HG03280 (cell line): ENCODE measurements around the gene RAB10.
"Not testable (repeated sequence)": the region's sequence is repeated elsewhere in the genome, so short reads cannot be mapped to it uniquely, and the experiment has no call there.

ENCODE experiments used
- ATAC-seq: cut with Tn5 transposase; IDR thresholded peaks from one replicate; pipeline ENCODE4 v1.9.1; 2021; ENCODE audit warnings: mild to moderate bottlenecking, moderate library complexity; ENCODE audit not compliant: unreplicated experiment

RAB10 gene

DNA sequence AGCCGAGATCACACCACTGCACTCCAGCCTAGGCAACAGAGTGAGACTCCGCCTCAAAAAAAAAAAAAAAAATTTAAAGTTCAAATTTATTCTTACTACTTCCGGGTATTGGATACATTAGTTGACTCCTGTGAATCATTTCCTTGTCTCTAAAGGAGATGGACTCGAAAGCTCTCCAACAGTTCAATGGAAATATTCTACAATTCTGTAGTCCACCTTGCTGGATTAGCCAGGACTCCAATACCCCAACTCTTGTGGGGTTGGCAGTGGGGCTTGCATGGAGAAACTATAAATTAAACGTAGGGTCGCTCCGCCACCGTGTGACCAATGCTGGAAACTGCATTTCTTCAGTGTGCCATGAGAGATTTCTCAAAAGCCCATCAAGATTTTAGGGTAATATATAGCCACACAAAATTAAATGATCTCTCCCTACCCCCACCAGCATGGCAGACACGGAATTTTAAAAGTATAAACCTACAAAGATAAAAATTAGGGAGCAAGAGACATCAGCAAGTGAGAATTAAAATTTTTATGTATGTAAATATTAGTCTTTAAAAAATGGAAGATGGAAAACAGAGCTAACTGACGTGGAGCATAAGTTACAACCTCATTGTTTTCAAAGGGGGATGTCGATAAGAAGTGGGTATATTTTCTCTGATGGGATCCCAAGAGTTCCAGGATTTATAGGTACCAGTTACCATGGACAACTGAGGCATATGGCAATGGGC, 111.2 kb downstream of the RAB10 start:
- no peak for ATAC-seq

DNA sequence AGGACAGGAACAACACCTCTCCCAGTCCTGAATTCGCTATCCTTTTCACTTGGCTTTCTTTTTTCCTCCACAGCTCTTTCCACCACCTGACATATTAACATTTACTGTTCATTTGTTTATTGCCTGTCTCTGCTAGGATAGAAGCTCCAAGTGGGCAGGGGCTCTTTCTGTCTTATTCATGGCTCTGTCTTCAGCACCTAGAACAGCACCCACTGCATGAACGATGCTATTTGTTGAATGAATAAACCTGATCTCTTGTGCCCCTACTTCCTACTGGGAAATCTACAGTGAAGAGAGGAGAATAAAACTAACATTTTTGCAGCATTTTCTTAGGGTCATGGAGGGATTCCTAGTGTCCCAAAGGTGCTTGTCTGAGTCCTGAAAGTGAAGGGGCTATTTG, 114.6 kb downstream of the RAB10 start:
- no peak for ATAC-seq

DNA sequence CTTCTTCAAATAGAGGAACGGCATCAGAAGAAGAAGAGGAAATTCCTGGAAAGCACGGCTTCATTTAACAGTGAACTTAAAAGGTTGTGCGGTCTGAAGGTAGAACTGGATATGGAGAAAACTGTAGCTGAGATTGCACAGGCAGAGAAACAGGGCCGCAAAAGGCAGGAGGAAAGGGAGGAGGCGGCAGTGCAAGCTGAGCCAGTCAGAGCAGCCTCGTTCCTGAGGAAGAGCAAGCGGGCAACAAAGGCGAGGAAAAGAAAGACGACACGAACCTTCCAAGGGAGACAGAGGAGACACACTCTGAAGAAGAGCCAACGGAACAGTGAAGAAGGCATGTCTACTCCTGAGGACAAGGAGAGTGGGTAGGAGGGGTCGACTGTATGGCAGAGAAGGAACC, 116.4 kb downstream of the RAB10 start:
- ATAC-seq, result no peak

DNA sequence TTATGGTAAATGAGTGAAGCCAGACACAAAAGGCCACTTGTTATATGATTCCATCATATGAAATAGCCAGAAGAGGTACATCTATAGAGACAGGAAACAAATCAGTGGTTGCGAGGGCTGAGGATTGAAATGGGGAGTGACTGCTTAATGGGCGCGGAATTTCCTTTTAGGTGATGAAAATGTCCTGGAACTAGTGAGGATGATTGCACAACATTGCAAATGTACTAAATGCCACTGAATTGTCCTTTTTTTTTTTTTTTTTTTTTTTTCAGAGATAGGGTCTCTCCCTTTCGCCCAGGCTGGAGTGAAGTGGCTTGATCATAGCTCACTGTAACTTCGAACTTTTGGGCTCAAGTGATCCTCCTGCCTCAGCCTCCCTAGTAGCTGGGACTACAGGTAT, 123.7 kb downstream of the RAB10 start:
- ATAC-seq, result no peak

DNA sequence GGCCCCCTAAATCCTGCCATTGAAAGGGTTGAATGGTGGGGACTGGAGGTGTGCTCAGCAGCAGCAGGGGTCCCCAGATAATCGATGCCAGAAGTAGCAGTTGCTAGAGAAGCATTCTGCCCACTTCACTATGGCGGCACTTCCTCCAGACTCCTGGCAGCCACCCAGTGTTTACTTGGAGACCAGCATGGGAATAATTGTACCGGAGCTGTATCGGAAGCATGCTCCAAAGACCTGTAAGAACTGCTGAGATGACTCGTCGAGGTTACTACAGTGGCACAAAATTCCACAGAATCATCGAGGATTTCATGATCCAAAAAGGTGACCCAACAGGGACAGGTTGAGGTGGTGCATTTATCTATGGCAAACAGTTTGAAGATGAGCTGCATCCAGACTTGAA, 128.0 kb downstream of the RAB10 start:
- no peak for ATAC-seq

DNA sequence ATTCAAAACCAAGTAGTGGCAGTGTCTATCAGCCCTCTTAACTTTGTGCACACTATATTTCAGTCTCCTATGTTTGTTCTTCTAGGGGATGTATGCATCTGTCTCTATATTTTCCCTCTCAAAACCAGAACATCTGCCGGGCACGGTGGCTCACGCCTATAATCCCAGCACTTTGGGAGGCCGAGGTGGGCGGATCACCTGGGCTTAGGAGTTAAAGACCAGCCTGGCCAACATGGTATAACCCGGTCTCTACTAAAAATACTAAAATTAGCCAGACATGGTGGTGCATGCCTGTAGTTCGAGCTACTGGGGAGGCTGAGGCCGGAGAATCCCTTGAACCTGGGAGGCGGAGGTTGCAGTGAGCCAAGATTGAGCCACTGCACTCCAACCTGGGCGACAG, 129.1 kb downstream of the RAB10 start:
- no peak for ATAC-seq

DNA sequence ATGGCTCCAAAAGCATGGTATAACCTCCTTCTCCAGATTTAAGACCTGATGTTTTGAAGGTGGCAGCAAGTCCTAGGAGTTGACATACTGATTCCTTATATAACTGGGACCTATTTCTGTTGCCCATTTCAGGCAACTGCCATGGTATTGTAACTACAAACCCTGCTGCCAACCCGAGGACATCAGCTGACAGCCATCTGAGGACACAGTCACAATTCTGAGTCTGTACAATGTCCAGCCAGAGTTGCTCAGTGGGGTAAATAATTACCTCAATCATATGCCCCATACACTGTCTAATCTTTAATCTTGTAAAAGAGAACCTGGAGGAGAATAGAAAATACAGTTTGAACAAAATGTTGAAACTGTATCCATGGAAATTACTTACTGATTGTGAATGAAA, 130.3 kb downstream of the RAB10 start:
- ATAC-seq, result no peak

DNA sequence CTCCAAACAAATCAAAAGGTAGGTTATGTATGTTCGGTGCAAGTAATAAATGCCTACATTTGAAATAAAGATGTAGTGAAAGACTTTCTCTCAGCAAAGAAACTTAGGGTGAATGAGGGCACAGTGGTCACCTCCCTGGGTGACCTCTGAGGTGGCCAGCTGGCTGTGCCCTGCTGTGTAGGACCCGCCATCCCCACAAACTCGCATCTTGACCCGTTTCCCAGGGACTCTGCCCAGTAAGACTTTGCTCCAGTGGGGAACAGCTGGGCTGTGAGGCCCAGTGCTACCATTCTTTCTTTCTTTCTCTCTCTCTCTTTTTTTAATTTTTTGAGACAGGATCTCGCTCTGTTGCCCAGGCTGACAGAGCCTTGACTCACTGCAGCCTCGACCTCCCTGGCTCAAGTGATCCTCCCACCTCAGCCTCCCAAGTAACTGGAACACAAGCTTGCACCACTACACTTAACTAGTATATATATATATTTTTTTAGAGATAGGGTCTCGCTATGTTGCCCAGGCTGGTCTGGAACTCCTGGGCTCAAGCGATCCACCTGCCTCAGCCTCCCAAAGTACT, 130.8 kb downstream of the RAB10 start:
- no peak for ATAC-seq

DNA sequence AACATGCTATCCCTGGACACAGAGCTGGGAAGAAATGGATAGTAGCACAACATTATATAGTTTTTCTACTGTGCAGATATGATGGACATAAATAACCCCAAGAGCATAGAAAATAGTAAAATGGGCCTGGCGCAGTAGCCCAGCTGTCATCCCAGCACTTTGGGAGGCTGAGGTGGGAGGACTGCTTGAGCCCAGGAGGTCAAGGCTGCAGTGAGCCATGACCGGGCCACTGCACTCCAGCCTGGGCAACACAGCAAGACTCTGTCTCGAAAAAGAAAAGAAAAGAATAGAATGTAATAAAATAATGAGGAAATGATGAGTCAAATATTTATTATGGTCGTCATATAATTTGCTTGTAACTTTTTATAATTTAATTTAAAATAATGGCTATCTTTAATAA, 131.5 kb downstream of the RAB10 start:
- no peak for ATAC-seq

DNA sequence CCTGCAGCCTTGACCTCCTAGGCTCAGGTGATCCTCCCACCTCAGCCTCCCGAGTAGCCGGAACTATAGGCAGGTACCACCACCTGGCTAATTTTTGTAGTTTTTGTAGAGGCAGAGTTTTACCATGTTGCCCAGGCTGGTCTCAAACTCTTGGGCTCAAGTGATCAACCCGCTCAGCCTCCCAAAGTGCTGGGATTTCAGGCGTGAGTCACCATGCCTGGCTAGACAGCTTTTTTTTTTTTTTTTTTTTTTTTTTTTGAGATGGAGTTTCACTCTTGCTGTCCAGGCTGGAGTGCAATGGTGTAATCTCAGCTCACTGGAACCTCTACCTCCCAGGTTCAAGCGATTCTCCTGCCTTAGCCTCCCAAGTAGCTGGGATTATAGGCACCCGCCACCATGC, 132.7 kb downstream of the RAB10 start:
- not testable (repeated sequence) for ATAC-seq

DNA sequence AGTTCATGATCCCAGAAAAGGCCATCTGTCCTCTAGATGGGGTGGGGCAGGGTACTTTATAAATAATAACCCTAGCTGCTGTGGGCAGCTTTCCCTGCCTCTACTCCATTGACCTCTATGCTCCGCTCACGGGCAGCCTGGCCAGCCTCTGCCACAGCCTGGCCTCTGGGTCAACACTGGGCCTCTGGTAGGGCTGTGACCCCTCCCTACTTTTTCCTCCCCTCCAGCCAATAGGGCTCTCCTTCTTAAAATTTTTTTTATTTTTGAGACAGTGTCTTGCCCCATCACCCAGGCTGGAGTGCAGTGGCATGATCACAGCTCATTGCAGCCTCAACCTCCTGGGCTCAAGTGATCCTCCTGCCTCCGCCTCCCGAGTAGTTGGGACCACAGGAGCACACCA, 134.9 kb downstream of the RAB10 start:
- no peak for ATAC-seq

DNA sequence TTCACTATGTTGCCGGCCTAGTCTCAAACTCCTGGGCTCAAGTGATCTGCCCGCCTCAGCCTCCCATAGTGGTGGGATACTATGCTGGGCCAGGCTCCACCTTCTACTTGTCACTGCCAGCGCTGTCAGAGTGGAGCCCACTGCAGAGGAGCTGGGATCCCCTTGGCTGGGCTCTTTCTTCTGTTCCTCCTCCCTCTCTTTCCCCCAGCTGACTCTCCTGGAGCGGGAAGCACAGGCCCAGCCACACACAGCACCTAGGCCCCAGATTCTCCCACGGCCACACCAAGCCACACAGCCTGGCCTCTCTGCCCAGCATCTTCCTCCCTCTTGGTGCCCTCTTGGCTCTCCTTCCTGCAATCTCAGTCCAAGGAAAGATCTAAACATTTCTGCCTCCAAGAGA, 135.3 kb downstream of the RAB10 start:
- no peak for ATAC-seq

DNA sequence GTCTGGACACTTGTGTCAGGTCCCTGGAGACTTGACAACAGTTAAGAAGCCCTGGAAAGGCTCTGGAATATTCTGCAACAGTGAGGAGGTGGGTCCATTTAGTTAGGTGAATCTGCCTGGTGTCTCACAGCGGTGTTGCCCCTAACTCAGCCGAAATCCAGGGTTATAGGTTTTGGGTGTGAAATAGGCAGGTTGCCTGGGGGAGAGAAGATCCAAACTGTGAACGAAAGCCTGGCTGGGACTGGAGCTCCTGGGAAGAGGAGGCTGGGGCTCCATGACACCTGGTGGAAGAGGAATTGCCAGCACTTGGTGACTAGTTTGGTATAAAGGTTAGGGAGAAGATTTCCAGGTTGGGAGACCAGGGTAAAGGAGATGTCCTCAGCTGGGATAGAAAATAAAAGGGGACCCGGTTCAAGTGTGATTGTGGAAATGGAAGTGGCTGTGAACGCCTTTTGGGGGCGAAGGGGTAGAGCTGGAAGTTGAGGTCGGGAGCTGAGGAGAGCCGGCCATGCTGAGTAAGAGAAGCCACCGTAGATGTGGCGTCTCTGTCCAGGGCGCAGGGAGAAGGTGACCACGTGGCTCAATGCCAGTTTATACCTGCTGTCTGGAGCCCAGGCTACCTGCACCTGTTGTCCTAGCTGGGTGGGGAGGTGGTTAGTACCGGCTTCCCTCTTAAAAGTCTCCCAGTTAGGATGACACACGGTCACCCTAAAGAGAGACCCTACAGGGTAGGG, 136.0 kb downstream of the RAB10 start:
- ATAC-seq, result no peak

DNA sequence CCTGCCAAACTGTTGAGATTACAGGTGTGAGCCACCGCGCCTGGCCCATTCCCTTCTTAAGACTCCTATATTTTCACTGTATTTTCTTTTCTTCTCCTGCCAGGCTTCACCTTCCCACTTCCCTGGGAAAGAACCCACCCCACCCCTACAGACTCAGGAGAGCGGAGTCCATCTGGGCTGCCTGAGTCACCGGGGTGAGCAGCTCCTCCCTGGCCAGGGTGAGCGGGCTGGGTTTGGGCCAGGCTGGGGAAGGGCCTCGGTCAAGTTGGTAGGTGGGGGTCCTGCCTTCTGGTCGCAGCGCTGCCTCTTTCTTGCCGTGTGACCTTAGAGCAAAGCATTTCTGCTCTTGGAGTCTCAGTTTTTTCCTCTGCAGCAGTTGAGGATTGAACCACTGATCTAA, 136.9 kb downstream of the RAB10 start:
- no peak for ATAC-seq

DNA sequence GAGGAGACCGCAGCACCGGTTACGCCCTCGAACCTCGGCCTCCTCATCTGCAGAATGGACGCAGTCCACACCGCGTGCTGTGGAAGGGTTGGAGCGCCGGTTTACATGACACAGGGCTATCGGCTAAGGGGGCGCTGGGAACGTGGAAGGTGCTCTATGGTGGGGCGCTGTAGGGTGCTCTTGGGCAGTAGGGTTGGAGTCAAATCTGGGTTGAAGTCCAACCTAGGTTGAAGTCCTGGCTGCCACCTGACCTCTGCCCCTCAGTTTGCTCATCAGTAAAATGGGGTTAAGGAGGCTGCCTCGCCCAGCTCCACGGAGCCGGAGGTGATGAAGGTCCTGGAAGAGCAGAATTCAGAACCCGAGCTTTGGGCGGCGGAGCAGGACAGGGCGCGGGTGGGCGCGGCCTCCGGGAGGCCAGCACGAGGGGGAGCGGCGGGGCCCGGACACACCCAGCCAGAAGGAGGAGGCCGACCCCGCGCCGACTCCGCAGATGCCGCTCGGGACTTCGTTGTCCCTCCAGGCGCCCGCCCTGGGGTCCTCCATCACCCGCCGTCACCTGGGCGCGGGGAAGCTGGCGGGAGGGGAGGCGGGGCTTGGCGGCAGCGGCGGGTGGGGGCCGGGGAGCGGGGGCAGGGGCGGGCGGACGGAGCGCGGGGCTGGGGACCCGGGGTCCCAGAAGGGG, 138.4 kb downstream of the RAB10 start:
- ATAC-seq, result no peak

DNA sequence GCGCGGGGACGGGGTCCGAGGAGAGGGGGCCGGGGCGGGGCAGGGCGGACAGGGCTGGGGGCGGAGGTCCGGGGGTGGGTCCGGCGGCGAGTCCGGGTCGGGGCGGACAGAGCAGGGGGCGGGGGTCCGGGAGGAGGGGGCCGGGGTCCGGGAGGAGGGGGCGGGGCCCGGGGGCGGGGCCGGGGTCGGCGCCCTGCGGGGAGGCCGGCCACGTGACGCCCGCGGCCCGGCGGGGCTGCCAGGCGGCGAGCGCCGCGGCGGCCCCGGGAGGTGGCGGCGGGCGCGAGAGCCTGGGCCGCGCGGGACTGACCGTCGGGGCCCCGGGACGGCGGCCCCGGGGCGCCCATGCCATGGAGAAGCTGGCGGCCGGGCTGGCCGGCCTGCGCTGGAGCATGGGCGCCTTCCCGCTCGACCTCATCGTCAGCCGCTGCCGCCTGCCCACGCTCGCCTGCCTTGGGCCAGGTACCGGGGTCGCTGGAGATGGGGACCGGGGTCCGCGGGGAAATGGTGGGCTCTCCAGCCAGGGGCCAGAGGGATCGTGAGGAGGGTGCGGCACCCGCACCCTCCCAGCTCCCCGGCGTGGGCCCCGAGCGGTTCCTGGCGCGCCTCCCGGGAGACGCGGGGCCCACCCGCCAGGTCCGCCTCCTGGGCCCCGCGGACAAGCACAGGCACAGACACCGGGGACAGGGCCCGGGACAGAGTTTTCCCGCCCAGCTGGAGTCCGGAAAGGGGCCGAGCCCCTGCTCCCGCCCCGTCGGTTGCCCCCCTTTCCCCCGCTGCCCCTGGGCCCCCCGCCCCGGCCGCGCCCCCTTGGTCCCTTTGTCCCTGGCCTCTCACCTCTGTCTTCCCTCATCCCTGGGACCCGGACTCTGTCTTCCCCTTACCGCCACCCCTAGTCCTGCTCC, 139.2 kb downstream of the RAB10 start, which contains the start of gene GAREM2:
Gene GAREM2, plus strand, starts transcription at position 218 of the 905 bp plus-strand sequence. Its CDS starts 133 bp downstream, at position 351.
- no peak for ATAC-seq

DNA sequence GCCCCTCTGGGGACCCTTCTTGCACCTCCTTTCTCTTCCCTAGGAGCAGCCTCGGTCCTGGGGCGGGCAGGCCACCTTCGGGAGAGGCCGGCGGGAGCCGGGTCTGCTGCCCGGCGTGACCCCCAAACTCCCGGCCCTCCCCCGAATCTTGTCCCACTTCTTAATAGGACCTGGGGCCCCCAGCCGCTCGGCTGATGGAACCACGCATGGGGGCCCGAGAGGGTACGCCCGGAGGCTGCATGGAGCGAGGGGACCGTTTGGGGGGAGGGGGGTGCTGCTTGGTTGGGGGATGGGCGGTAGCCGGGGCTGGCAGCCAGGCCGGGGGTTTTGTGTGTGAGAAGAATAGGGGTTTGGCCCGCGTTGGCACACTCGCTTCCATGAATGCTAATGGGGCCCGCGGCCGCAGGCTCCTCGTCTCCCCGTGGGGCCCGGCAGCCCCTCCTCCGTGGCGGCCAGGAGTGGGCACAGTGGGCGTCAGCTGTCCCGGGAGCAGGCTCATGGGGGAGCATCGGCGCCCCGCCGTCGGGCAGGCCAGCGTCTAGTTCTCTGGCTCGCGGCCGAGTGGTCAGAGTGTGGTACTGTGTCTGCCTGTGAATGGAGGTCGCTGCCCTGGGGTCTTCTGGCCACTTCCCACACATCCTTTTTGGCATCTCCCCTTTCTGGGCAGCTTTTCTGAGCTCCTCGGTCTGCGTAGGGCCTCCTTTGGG, 140.0 kb downstream of the RAB10 start:
- ATAC-seq, result no peak

DNA sequence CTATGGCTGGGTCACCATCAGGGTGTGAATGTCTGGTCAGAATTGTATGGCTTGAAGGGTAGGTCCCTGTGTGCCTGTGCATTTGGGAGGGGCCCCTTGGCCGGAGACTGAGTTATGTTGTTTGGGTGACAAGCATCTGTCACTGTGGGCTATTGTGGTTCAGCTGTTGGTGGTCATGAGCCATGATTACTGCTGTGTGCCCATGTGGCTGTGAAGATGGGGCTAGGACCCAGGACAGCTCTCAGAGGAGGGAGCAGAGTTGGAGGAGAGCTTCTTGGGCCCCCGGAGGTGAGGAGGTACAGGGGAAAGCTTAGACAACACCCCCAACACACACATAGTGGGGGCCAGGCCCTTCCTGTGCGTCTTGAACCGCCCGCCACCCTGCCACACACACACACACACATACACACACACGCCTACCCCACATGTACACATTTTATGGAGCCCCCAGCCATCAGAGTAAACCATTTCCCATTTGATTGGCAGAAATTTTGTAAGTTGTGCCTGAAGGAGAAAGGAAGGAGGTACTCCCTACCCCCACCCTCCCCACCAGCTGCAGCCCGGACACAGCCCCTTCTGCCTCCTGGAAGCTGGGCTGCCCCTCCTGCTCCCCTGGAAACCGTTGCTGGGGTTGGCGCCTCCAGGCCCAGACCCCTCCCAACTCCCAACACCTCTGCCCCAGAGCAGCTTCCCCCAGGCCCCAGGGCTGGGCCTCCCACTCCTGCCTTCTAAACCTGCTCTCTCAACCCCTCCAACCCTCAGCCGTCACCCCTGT, 141.0 kb downstream of the RAB10 start:
- ATAC-seq, result no peak
